A673 (cell line): Measurements from ENCODE around the gene PNMA6E. TPM values are rescaled to one million over a fixed set of nuclear protein-coding genes. Genes with fewer than 3 reads are reported as not detected.

Experiments
- Bru-seq: library from RNA; stranded (reverse); fragments of 400-500 nt; gene quantifications from one replicate; lab custom pipeline; 2021; lab: Mats Ljungman, UMichigan
- BruChase-seq, 2 experiments: library from RNA; stranded (reverse); fragments of 400-500 nt; gene quantifications; one replicate each; lab custom pipeline; 2021; lab: Mats Ljungman, UMichigan
- BruUV-seq: library from RNA; stranded (reverse); fragments of 400-500 nt; replicated peaks from 2 replicates; lab custom pipeline; 2021; lab: Mats Ljungman, UMichigan
- CTCF ChIA-PET: fragments of 300-600 bp; sonication (Branson Sonifier 250); formaldehyde crosslinking; loops from one replicate; lab custom pipeline; 2022; ENCODE audit warnings: antibody characterized with exemption; lab: Charles Lee
- POLR2A ChIA-PET: fragments of 300-600 bp; sonication (Branson Sonifier 250); formaldehyde crosslinking; loops from one replicate; lab custom pipeline; 2022; ENCODE audit warnings: antibody characterized with exemption; ENCODE audit not compliant: low non-redundant PET; lab: Charles Lee
- DNase-seq: peaks from one replicate; pipeline ENCODE4 v3.0.0-alpha.2; 2015; ENCODE audit warnings: low spot score
- H3K27ac ChIP-seq: fragments of 200-600 bp; sonication (generic); 2 replicates; pipeline ENCODE4 v1.5.1; 2016; ENCODE audit warnings: mixed run types, low read depth, mild to moderate bottlenecking, mixed read lengths, antibody characterized with exemption, low read length; ENCODE audit not compliant: poor library complexity, severe bottlenecking
- H3K27me3 ChIP-seq: fragments of 200-600 bp; sonication (generic); replicated peaks from 2 replicates; pipeline ENCODE4 v1.6.1; 2017; ENCODE audit warnings: mixed run types, low read depth, mild to moderate bottlenecking, mixed read lengths, antibody characterized with exemption, low read length; ENCODE audit not compliant: insufficient read depth, poor library complexity
- H3K36me3 ChIP-seq: fragments of 200-600 bp; sonication (generic); 2 replicates; pipeline ENCODE4 v1.6.1; 2016; ENCODE audit warnings: mixed run types, mild to moderate bottlenecking, mixed read lengths, antibody characterized with exemption, low read length; ENCODE audit not compliant: insufficient read depth, poor library complexity, severe bottlenecking
- H3K4me1 ChIP-seq: fragments of 200-600 bp; sonication (generic); 2 replicates; pipeline ENCODE4 v1.6.1; 2017; ENCODE audit warnings: mixed run types, mild to moderate bottlenecking, mixed read lengths, antibody characterized with exemption, low read length; ENCODE audit not compliant: insufficient read depth, poor library complexity, severe bottlenecking
- H3K4me3 ChIP-seq: fragments of 200-600 bp; sonication (generic); 2 replicates; pipeline ENCODE4 v1.5.1; 2016; ENCODE audit warnings: low read depth, mixed run types, mild to moderate bottlenecking, mixed read lengths, low read length; ENCODE audit not compliant: poor library complexity, severe bottlenecking
- H3K9me3 ChIP-seq: fragments of 200-600 bp; sonication (generic); 2 replicates; pipeline ENCODE4 v1.6.1; 2016; ENCODE audit warnings: mixed run types, low read depth, mild to moderate bottlenecking, mixed read lengths, antibody characterized with exemption, low read length; ENCODE audit not compliant: poor library complexity, severe bottlenecking
- EZH2 ChIP-seq: fragments of 200-600 bp; sonication (generic); IDR thresholded peaks from 2 replicates; pipeline ENCODE4 v1.6.1; 2017; ENCODE audit warnings: borderline replicate concordance, low read depth, mild to moderate bottlenecking, mixed read lengths, antibody characterized with exemption, low read length; ENCODE audit not compliant: poor library complexity, severe bottlenecking
- intact Hi-C: fragments of 100-400 bp; cut with micrococcal nuclease; formaldehyde crosslinking; loops from one replicate; pipeline ENCODE4 v1.10.0; 2022; ENCODE audit not compliant: unreplicated experiment
- long read RNA-seq: library from polyadenylated mRNA; stranded (forward); transcript quantifications from one replicate; pipeline ENCODE4 v2.0.0, GENCODE V29; 2022
- total RNA-seq: library from RNA; stranded (reverse); gene quantifications from 2 replicates; pipeline ENCODE4 v1.2.3, GENCODE V29; 2021
- TF ChIP-seq, protein P1 (sequence below): fragments of 300-800, 200-600 bp; sonication (generic); conservative IDR thresholded peaks from 2 replicates; pipeline ENCODE4 v1.5.1; 2017; ENCODE audit warnings: low read depth, mild to moderate bottlenecking, antibody characterized with exemption, low read length, moderate library complexity, mixed read lengths

PNMA6E gene
- total RNA-seq (not detected in 2 replicates), Bru-seq, nascent RNA (not detected), BruChase-seq, experiment 1, labeled RNA remaining after a 2-hour chase (not detected), BruChase-seq, experiment 2, labeled RNA remaining after a 6-hour chase (percentile 15 among the genes with signal in this experiment)
- long read RNA-seq: 0 reads

DNA sequence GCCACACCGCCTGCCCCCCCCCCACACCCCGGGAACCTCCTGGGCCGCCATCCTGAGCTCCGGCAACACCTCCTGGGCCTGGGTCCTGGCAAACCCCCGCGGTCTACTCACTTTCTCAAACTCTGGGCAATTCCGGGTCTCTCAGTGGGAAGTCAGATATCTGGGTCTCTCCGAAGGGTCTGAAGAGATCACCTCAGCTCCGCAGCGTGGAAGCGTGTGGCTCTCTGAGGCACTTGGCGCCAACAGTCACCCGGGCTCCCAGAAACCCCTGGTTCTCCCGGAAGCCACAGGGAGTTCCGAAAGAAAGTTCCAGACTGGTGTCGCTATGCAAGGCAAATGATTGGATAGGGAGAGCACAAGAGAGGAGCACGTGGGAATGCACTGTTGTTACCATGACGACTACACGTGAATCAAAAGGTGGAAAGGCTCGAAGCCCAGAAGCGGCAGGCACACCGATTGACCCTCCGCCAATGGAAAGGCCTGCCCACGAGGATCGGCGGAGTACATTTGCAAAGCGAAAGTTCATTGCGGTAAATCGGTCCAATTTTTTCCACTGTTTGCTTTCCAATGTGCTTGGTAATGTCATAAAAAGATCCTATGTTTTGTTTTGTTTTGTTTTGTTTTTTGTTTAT is at the start of gene PNMA6E:
PNMA6E (minus strand) TSS at position 218 of the 632 bp plus-strand sequence. CDS start 2,501 bp downstream, outside the sequence.
- Histone ChIP-seq H3K27ac (no peak within 1 kb of the TSS), H3K9me3 (no peaks in the 10 kb centered on the region), H3K36me3 (no peaks in the 10 kb centered on the region), H3K4me1 (no peaks in the 10 kb centered on the region), H3K4me3 (no peak within 1 kb of the TSS), H3K27me3 (no peaks in the 10 kb centered on the region)
- DNase-seq: no peak
- TF ChIP-seq EZH2: no peak
- TF ChIP-seq, protein P1, sequence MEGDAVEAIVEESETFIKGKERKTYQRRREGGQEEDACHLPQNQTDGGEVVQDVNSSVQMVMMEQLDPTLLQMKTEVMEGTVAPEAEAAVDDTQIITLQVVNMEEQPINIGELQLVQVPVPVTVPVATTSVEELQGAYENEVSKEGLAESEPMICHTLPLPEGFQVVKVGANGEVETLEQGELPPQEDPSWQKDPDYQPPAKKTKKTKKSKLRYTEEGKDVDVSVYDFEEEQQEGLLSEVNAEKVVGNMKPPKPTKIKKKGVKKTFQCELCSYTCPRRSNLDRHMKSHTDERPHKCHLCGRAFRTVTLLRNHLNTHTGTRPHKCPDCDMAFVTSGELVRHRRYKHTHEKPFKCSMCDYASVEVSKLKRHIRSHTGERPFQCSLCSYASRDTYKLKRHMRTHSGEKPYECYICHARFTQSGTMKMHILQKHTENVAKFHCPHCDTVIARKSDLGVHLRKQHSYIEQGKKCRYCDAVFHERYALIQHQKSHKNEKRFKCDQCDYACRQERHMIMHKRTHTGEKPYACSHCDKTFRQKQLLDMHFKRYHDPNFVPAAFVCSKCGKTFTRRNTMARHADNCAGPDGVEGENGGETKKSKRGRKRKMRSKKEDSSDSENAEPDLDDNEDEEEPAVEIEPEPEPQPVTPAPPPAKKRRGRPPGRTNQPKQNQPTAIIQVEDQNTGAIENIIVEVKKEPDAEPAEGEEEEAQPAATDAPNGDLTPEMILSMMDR: no peak
- CTCF ChIA-PET: no interaction called here
- intact Hi-C loops: no loop called here
- BruUV-seq: no TSS peak
- POLR2A ChIA-PET: no interaction called here

DNA sequence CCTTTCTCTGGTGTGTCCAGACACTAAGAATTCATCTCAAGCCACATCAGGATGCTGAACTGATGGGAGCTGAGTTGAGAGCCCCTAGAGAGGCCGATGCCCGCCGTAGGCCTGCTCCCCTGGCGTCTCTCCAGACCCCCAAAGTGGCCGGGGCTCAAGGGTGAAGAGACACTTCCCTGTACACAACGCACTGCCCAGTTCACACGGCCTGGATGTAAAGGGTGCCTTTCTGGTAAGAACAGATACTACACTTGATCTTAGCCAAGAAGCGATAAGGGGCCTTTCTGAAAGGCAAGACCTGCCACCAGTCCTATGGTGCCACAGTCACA is 49.8 kb upstream of the PNMA6E start:
- no peaks in the 10 kb centered on the region for H3K36me3 ChIP-seq
- H3K4me1 ChIP-seq: no peaks in the 10 kb centered on the region
- POLR2A ChIA-PET: no interaction called here
- TF ChIP-seq, protein P1: no peak
- no peak for TF ChIP-seq EZH2
- no peaks in the 10 kb centered on the region for H3K27me3 ChIP-seq
- BruUV-seq: no TSS peak
- intact Hi-C loops: no loop called here
- DNase-seq: no peak
- CTCF ChIA-PET: no interaction called here
- H3K4me3 ChIP-seq: no peak overlapping the region
- H3K9me3 ChIP-seq: no peaks in the 10 kb centered on the region
- H3K27ac ChIP-seq: no peak overlapping the region

DNA sequence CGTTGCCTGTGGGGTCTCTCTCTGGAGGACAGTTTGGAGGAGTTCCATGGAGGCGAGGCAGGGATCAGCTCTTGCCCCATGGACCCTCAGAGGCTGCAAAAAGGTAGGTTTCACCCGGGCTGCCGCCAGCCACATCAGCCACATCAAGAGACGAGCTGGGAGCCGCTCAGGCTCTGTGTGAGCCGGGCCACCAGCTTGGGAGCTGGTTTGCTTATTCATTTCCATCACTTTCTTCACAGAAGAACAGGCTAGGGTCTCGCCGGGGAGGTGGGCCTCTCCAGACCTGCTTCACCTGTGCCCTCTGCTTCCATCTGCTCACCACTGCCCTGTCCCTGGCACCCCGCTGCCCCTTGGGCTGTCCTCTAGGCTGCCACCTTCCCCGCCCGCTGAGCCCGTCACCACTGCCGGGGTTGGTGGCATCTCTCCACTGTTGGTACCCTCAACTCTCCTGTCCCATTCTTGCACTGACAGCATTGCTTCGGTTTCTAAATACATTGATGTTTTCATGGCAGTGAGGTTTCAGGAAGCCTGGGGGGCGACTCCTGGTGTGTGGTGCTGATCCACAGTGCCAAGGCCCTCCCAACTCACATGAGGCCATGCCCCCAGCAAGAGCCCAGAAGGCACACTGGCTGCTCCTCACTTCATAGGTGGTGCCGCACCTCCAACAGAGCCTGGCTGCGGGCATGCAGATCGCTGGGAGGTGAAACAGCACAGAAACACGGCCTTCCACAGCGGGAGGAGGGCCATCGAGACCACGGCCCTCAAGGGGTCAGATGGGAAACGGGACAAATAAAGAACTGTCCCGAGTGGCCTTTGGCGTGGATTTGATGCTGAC is 49.2 kb upstream of the PNMA6E start:
- DNase-seq: no peak
- Histone ChIP-seq H3K27me3 (no peaks in the 10 kb centered on the region), H3K36me3 (no peaks in the 10 kb centered on the region), H3K4me3 (no peak overlapping the region), H3K27ac (no peak overlapping the region), H3K4me1 (no peaks in the 10 kb centered on the region), H3K9me3 (no peaks in the 10 kb centered on the region)
- BruUV-seq: no TSS peak
- TF ChIP-seq EZH2: no peak
- TF ChIP-seq, protein P1: no peak
- CTCF ChIA-PET: no interaction called here
- POLR2A ChIA-PET: no interaction called here
- intact Hi-C loops: no loop called here
